Measurements from ENCODE around the gene IL4I1. TPM values are rescaled to one million over a fixed set of nuclear protein-coding genes. Genes with fewer than 3 reads are reported as not detected.
A peak's percentile ranks its signal among the peaks of the same experiment; 100 is the strongest.

IL4I1 gene
- total and polyA plus RNA-seq, 2 donors (not counting 1 experiment from before 2014, with no cell fraction given): 0.48 to 3.1 TPM

DNA sequence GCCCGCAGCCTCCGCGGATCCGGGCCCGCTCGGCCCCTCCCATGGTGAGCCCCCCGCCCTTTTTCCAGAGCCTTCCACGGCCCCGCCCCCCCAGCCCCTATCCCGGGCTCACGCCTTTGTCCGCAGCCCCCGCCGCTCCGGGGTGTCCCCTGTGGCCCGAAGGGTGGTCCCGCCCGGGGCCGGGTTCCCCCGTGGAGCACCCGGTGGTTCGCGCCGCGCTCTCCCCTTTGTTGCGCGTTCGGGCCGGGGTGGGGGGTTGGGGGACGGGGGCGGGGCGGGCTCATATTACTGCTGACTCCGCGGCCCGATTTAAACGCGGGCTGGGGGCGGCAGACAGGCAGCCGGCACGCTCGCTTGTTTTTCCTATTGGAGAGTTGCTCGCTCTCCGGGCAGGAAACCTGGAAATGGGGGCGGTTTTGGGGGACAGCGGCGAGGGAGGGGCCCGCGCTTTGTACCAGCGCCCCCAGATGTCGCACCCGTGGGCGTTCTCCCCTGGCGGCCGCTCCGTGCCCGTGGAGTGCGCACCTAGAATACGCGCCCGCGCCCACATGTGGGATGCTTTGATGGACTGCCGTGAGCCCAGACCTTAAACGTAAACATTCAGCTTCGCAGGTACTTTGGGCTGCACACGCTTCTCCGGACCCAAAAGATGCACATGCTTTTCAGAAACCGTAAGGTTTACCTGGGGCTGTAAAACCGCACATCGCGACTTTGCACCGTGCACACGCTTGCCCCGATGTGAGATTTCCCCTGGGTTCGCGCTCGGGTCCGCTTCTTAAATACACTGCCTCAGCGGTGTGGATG is 45.0 kb downstream of the IL4I1 start:
- Histone ChIP-seq H3K79me2 (ENCODE audit: control insufficient read depth, insufficient read depth, low read length) (peaks cover 35% of the 10 kb centered on the region), H3K4me1 (ENCODE audit: control insufficient read depth in 2 of 2, insufficient read depth in 2 of 2, low read length in 2 of 2) (peaks cover 29 to 45% of the 10 kb centered on the region in 2 donors), H3K4me3 (ENCODE audit: control extremely low read depth in 1 of 5, extremely low read depth in 1 of 5, insufficient read depth in 1 of 5, low read depth in 2 of 5, low read length in 4 of 5) (peak overlapping the region in 4 of 5 experiments; percentile 80 to 95 (median 92)), H3K4me2 (replicated peaks; ENCODE audit: low read depth, low read length, poor library complexity, severe bottlenecking) (peak overlapping the region; percentile 83), H3K36me3 (replicated peaks in 1 of 2; ENCODE audit: control extremely low read depth in 1 of 2, control insufficient read depth in 1 of 2, extremely low read depth in 1 of 2, insufficient read depth in 2 of 2, low read length in 1 of 2) (peaks cover 0 to 14% of the 10 kb centered on the region in 2 experiments), H3K9ac (ENCODE audit: low read length) (peak overlapping the region; percentile 96), H2AFZ (ENCODE audit: insufficient read depth, low read depth, low read length, poor library complexity, severe bottlenecking) (peak overlapping the region; percentile 85), H3K9me3 (ENCODE audit: control extremely low read depth in 1 of 3, control insufficient read depth in 2 of 3, insufficient read depth in 1 of 3, low read length in 2 of 3) (peaks cover 0 to 6% (median 0%) of the 10 kb centered on the region in 3 donors), H3K27me3 (replicated peaks in 1 of 4; ENCODE audit: control extremely low read depth in 1 of 4, control insufficient read depth in 3 of 4, insufficient read depth in 4 of 4, low read length in 3 of 4) (no peaks in the 10 kb centered on the region), H4K20me1 (ENCODE audit: control insufficient read depth, insufficient read depth, low read length, poor library complexity, severe bottlenecking) (peaks cover 50% of the 10 kb centered on the region), H3K27ac (ENCODE audit: low read length in 2 of 2) (peak overlapping the region in 1 of 2 donors; percentile 20)
- Mint-ChIP-seq H3K9me3 (ENCODE audit: insufficient read depth) (no peaks in the 10 kb centered on the region), H3K27ac (peak overlapping the region; percentile 78), H3K27me3 (no peaks in the 10 kb centered on the region), H3K4me1 (peaks cover 44% of the 10 kb centered on the region), H3K4me3 (peak overlapping the region; percentile 85)
- DNase-seq: peak; percentile 51
- CTCF ChIA-PET: interaction anchor here (0.8 to 1.3 kb wide), 3 partner anchors 11 to 44 kb away, joined by 3 to 4 read pairs (median 3); no protein-coding TSS in a partner anchor
- TF ChIP-seq, protein P1, sequence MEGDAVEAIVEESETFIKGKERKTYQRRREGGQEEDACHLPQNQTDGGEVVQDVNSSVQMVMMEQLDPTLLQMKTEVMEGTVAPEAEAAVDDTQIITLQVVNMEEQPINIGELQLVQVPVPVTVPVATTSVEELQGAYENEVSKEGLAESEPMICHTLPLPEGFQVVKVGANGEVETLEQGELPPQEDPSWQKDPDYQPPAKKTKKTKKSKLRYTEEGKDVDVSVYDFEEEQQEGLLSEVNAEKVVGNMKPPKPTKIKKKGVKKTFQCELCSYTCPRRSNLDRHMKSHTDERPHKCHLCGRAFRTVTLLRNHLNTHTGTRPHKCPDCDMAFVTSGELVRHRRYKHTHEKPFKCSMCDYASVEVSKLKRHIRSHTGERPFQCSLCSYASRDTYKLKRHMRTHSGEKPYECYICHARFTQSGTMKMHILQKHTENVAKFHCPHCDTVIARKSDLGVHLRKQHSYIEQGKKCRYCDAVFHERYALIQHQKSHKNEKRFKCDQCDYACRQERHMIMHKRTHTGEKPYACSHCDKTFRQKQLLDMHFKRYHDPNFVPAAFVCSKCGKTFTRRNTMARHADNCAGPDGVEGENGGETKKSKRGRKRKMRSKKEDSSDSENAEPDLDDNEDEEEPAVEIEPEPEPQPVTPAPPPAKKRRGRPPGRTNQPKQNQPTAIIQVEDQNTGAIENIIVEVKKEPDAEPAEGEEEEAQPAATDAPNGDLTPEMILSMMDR (IDR thresholded peaks at IDR 0.05): peak; percentile 17
- no peak for TF ChIP-seq EZH2 (IDR thresholded peaks at IDR 0.05; ENCODE audit: borderline replicate concordance, insufficient read depth, low read depth, low read length, poor library complexity, severe bottlenecking)
- 5% methylated on average over 56 of the region's 78 CpGs for WGBS (ENCODE audit: insufficient coverage)
- ATAC-seq (ENCODE audit: low read depth): peak; percentile 6
- intact Hi-C loops (cut with micrococcal nuclease): loop anchor here (1.0 kb wide), 1 partner anchor 25 kb away; no protein-coding TSS in a partner anchor
- POLR2A ChIA-PET: interaction anchor here (1.0 to 4.8 kb wide), 7 partner anchors 10 to 85 kb away, joined by 3 to 40 read pairs (median 7); partner anchors contain the start of genes AKT1S1, AP2A1, FUZ and PNKP

All from B cell (primary cell).